OCI-LY1 (cell line): ENCODE results near the gene HSFX2.
"Not testable (repeated sequence)": the region's sequence is repeated elsewhere in the genome, so short reads cannot be mapped to it uniquely, and the experiment has no call there.

Source experiments
- CTCF ChIP-seq: fragments of 200-600 bp; sonication (generic), shearing (Covaris generic); IDR thresholded peaks from 2 replicates; pipeline ENCODE4 v1.5.1; 2017; ENCODE audit warnings: mild to moderate bottlenecking, antibody characterized with exemption, low read length, moderate library complexity, mixed read lengths
- EZH2 ChIP-seq: fragments of 200-600 bp; sonication (generic), shearing (Covaris generic); IDR thresholded peaks from 2 replicates; pipeline ENCODE4 v1.8.0; 2017; ENCODE audit warnings: borderline replicate concordance, mixed run types, mild to moderate bottlenecking, antibody characterized with exemption, low read length, moderate library complexity, mixed read lengths

DNA sequence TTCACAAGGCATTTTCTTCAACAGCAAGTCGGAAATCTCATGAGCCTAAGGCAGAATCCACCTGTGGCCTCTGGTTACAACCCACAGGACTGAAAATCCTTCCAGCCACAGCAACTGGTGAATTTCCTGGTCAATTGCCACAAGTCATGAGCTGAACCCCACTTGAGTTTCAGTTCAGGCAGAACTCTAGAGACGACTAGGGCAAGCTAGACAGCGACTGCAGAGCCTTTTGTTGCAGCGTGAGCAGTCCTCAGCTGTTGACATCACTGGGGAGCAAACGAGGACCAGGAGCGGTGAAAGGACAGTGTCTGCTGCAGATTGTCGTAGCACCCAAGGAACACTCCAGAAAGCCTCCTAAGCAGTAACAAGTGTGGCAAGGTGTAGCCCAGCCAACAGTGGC, 829 bp upstream of the HSFX2 start:
- not testable (repeated sequence) for TF ChIP-seq CTCF, EZH2
